HepG2 (cell line): ENCODE data around the gene MAP3K14. TPM values are rescaled to one million over a fixed set of nuclear protein-coding genes. Genes with fewer than 3 reads are reported as not detected.

Source experiments
- FOXC1 ChIP-seq: sonication (generic); formaldehyde crosslinking; IDR thresholded peaks from 2 replicates; pipeline ENCODE4 v1.8.0; 2022; ENCODE audit warnings: mild to moderate bottlenecking, missing genetic modification reagents, borderline replicate concordance
- HNRNPL ChIP-seq: fragments of 200-400 bp; formaldehyde crosslinking; IDR thresholded peaks from 2 replicates; pipeline ENCODE4 v1.6.1; 2017; ENCODE audit warnings: mild to moderate bottlenecking, low read depth, low read length
- KLF11 ChIP-seq: IDR thresholded peaks from 2 replicates; pipeline ENCODE4 v1.6.1; 2016; ENCODE audit warnings: missing compliant biosample characterization
- MED13 ChIP-seq: sonication (generic); formaldehyde crosslinking; IDR thresholded peaks from 2 replicates; pipeline ENCODE4 v1.5.0; 2020; ENCODE audit warnings: missing genetic modification reagents
- MIER3 ChIP-seq: IDR thresholded peaks from 2 replicates; pipeline ENCODE4 v1.6.1; 2016; ENCODE audit warnings: missing compliant biosample characterization, borderline replicate concordance
- MIXL1 ChIP-seq: IDR thresholded peaks from 2 replicates; pipeline ENCODE4 v1.6.1; 2016
- MXI1 ChIP-seq: IDR thresholded peaks from 3 replicates; pipeline ENCODE4 v1.6.1; 2012; ENCODE audit warnings: low read depth, low read length, inconsistent platforms, borderline replicate concordance
- PAWR ChIP-seq: sonication (generic); formaldehyde crosslinking; IDR thresholded peaks from 2 replicates; pipeline ENCODE4 v1.4.0; 2020; ENCODE audit warnings: missing genetic modification reagents, mild to moderate bottlenecking, borderline replicate concordance
- RXRA ChIP-seq: sonication (generic); formaldehyde crosslinking; IDR thresholded peaks from 2 replicates; pipeline ENCODE4 v1.5.1; 2020; ENCODE audit warnings: missing genetic modification reagents
- ZBTB1 ChIP-seq: sonication (generic); formaldehyde crosslinking; IDR thresholded peaks from 2 replicates; pipeline ENCODE4 v1.4.0; 2020; ENCODE audit warnings: missing genetic modification reagents, borderline replicate concordance
- ZFP41 ChIP-seq: sonication (generic); formaldehyde crosslinking; IDR thresholded peaks from 2 replicates; pipeline ENCODE4 v1.4.0; 2020; ENCODE audit warnings: mild to moderate bottlenecking, missing genetic modification reagents, borderline replicate concordance
- ZNF121 ChIP-seq: sonication (generic); formaldehyde crosslinking; IDR thresholded peaks from 2 replicates; pipeline ENCODE4 v1.5.0; 2020; ENCODE audit warnings: mild to moderate bottlenecking, missing genetic modification reagents
- ZNF224 ChIP-seq: sonication (generic); formaldehyde crosslinking; IDR thresholded peaks from 2 replicates; pipeline ENCODE4 v1.5.0; 2020; ENCODE audit warnings: mild to moderate bottlenecking, missing genetic modification reagents
- ZNF234 ChIP-seq: sonication (generic); formaldehyde crosslinking; conservative IDR thresholded peaks from 2 replicates; pipeline ENCODE4 v1.5.1; 2020; ENCODE audit warnings: mild to moderate bottlenecking, missing genetic modification reagents
- ZNF331 ChIP-seq: sonication (generic); formaldehyde crosslinking; IDR thresholded peaks from 2 replicates; pipeline ENCODE4 v1.4.0; 2020; ENCODE audit warnings: missing genetic modification reagents
- ZNF441 ChIP-seq: sonication (generic); formaldehyde crosslinking; IDR thresholded peaks from 2 replicates; pipeline ENCODE4 v1.7.0; 2021; ENCODE audit warnings: missing genetic modification reagents, borderline replicate concordance
- ZNF556 ChIP-seq: sonication (generic); formaldehyde crosslinking; IDR thresholded peaks from 2 replicates; pipeline ENCODE4 v1.4.0; 2020; ENCODE audit warnings: mild to moderate bottlenecking, missing genetic modification reagents, borderline replicate concordance
- ZNF577 ChIP-seq: sonication (generic); formaldehyde crosslinking; IDR thresholded peaks from 2 replicates; pipeline ENCODE4 v1.4.0; 2020; ENCODE audit warnings: mild to moderate bottlenecking, low read depth, missing genetic modification reagents, borderline replicate concordance
- ZNF652 ChIP-seq: IDR thresholded peaks from 2 replicates; pipeline ENCODE4 v1.6.1; 2016; ENCODE audit warnings: low read depth, borderline replicate concordance
- ZNF672 ChIP-seq: sonication (generic); formaldehyde crosslinking; IDR thresholded peaks from 2 replicates; pipeline ENCODE4 v1.8.1; 2022; ENCODE audit warnings: missing genetic modification reagents
- polyA plus RNA-seq, 8 experiments: library from polyadenylated mRNA; depleted of rRNA in 3 of 8; stranded (reverse) in 7 of 8; unstranded in 1 of 8; fragments of >200 nt; fragmentation: Illumina TruSeq in 4 of 8; extraction: Trizol in 4 of 8; gene quantifications; 2 replicates each; pipeline versions ENCODE4 v1.2.1 to v1.2.3, GENCODE V29; 2011 to 2016; ENCODE audit warnings: low read depth in 4 of 8, missing spikeins in 1 of 8, mixed read lengths in 1 of 8; ENCODE audit not compliant: insufficient read depth in 1 of 8
- total RNA-seq, 5 experiments: library from RNA; depleted of rRNA; stranded (reverse); fragments of >200 nt; fragmentation: Illumina TruSeq; extraction: Trizol; gene quantifications; 2 replicates each; pipeline ENCODE4 v1.2.3, GENCODE V29; 2016; ENCODE audit warnings: low read depth in 1 of 5
- TF ChIP-seq, protein P1 (sequence below): sonication (generic); formaldehyde crosslinking; IDR thresholded peaks from 2 replicates; pipeline ENCODE4 v1.4.0; 2020; ENCODE audit warnings: mild to moderate bottlenecking, missing genetic modification reagents
- TF ChIP-seq, protein P2 (sequence below): sonication (generic); formaldehyde crosslinking; IDR thresholded peaks from 2 replicates; pipeline ENCODE4 v1.8.1; 2023; ENCODE audit warnings: mild to moderate bottlenecking, moderate library complexity, missing genetic modification reagents
- TF ChIP-seq, protein P3 (sequence below): sonication (generic); formaldehyde crosslinking; IDR thresholded peaks from 2 replicates; pipeline ENCODE4 v1.4.0; 2020; ENCODE audit warnings: mild to moderate bottlenecking, missing genetic modification reagents

MAP3K14 gene
- total and polyA plus RNA-seq, 2 of the 13 experiments (the other 11 are each of a cell fraction or from before 2014, with no cell fraction given): 2.6 TPM

DNA sequence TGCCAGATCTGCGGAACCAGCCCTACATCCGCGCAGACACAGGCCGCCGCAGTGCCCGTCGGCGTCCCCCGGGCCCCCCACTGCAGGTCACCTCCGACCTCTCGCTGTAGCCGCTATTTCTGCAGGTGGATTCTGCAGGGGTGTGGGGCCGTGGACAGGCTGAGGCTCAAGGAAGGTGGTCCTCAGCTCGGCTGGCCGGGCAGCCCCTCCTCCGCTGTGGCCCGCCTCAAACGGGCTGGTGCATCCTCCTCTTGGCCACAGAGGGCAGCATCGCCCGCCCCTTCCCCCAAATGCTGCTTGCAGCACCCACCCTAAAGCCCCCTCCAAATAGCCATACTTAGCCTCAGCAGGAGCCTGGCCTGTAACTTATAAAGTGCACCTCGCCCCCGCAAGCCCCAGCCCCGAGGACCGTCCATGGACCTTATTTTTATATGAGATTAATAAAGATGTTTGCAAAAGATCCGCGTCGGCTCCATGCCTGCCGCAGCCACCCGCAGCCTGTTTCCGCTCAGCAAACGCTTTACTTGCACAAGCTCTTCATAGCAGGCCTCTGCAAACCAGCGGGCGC, 69.9 kb downstream of the MAP3K14 start (continued):
- TF ChIP-seq HNRNPL (0 out of 2 replicates have a peak, but pooled peaks have one; percentile 31), ZNF652 (CRISPR knock-in tag) (no peak), ZNF331 (no peak), MXI1 (peak; percentile 14; the same call in 1 of the 3 replicates), RXRA (no peak), ZNF577 (no peak), PAWR (CRISPR knock-in tag) (no peak), ZNF224 (CRISPR knock-in tag) (0 out of 2 replicates have a peak, but pooled peaks have one; percentile 63), ZBTB1 (no peak), MED13 (no peak), ZNF234 (CRISPR knock-in tag) (no peak), MIXL1 (CRISPR knock-in tag) (no peak), KLF11 (CRISPR knock-in tag) (no peak), ZNF441 (no peak), MIER3 (CRISPR knock-in tag) (no peak), ZNF672 (CRISPR knock-in tag) (no peak), FOXC1 (CRISPR knock-in tag) (peak; percentile 2; the same call in 1 of the 2 replicates), ZNF556 (CRISPR knock-in tag) (no peak), ZFP41 (CRISPR knock-in tag) (no peak), ZNF121 (CRISPR knock-in tag) (no peak)
- TF ChIP-seq, protein P1, sequence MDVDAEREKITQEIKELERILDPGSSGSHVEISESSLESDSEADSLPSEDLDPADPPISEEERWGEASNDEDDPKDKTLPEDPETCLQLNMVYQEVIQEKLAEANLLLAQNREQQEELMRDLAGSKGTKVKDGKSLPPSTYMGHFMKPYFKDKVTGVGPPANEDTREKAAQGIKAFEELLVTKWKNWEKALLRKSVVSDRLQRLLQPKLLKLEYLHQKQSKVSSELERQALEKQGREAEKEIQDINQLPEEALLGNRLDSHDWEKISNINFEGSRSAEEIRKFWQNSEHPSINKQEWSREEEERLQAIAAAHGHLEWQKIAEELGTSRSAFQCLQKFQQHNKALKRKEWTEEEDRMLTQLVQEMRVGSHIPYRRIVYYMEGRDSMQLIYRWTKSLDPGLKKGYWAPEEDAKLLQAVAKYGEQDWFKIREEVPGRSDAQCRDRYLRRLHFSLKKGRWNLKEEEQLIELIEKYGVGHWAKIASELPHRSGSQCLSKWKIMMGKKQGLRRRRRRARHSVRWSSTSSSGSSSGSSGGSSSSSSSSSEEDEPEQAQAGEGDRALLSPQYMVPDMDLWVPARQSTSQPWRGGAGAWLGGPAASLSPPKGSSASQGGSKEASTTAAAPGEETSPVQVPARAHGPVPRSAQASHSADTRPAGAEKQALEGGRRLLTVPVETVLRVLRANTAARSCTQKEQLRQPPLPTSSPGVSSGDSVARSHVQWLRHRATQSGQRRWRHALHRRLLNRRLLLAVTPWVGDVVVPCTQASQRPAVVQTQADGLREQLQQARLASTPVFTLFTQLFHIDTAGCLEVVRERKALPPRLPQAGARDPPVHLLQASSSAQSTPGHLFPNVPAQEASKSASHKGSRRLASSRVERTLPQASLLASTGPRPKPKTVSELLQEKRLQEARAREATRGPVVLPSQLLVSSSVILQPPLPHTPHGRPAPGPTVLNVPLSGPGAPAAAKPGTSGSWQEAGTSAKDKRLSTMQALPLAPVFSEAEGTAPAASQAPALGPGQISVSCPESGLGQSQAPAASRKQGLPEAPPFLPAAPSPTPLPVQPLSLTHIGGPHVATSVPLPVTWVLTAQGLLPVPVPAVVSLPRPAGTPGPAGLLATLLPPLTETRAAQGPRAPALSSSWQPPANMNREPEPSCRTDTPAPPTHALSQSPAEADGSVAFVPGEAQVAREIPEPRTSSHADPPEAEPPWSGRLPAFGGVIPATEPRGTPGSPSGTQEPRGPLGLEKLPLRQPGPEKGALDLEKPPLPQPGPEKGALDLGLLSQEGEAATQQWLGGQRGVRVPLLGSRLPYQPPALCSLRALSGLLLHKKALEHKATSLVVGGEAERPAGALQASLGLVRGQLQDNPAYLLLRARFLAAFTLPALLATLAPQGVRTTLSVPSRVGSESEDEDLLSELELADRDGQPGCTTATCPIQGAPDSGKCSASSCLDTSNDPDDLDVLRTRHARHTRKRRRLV (CRISPR knock-in tag): no peak
- TF ChIP-seq, protein P2, sequence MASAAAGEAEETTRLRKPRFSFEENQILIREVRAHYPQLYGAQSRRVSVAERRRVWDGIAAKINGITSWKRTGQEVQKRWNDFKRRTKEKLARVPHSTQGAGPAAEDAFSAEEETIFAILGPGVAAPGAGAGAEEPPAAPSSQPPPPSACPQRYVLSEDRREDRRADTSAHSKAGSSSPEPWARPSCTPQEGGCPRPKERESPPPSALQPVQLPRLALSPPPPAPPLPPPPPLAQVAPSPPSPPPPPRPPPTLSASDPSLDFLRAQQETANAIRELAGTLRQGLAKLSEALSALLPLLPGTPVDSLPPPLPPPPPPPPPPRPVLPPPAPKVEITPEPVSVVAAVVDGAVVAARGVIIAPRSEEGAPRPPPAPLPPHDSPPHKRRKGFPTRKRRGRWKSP (CRISPR knock-in tag): no peak; the same call in 1 of the 2 replicates
- TF ChIP-seq, protein P3, sequence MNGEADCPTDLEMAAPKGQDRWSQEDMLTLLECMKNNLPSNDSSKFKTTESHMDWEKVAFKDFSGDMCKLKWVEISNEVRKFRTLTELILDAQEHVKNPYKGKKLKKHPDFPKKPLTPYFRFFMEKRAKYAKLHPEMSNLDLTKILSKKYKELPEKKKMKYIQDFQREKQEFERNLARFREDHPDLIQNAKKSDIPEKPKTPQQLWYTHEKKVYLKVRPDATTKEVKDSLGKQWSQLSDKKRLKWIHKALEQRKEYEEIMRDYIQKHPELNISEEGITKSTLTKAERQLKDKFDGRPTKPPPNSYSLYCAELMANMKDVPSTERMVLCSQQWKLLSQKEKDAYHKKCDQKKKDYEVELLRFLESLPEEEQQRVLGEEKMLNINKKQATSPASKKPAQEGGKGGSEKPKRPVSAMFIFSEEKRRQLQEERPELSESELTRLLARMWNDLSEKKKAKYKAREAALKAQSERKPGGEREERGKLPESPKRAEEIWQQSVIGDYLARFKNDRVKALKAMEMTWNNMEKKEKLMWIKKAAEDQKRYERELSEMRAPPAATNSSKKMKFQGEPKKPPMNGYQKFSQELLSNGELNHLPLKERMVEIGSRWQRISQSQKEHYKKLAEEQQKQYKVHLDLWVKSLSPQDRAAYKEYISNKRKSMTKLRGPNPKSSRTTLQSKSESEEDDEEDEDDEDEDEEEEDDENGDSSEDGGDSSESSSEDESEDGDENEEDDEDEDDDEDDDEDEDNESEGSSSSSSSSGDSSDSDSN (CRISPR knock-in tag): no peak
